GM21737 (cell line): ENCODE results near the gene MOB4.
"Not testable (repeated sequence)": the region's sequence is repeated elsewhere in the genome, so short reads cannot be mapped to it uniquely, and the experiment has no call there.

ENCODE experiments used
- ATAC-seq: cut with Tn5 transposase; IDR thresholded peaks from one replicate; pipeline ENCODE4 v1.9.1; 2021; ENCODE audit warnings: mild to moderate bottlenecking, moderate library complexity; ENCODE audit not compliant: unreplicated experiment

Gene MOB4

DNA sequence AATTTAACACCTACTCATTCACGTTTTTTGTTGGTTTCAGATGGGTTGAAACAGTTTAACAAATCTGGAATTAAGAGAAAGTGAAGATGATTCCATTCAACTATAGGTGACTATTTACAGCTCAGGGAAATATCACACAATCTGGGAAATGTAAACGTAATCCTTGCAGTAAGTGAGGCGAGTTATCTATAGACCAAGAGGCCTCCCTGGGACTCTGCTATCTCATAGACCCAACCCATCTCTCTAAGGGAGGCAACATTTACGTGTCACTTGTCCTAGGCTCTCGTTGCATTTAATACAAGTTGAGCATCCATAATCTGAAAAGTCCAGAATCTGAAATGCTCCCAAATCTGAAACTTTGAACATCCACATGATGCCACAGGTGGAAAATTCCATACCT, 2.0 kb upstream of the MOB4 start:
- ATAC-seq, result no peak

DNA sequence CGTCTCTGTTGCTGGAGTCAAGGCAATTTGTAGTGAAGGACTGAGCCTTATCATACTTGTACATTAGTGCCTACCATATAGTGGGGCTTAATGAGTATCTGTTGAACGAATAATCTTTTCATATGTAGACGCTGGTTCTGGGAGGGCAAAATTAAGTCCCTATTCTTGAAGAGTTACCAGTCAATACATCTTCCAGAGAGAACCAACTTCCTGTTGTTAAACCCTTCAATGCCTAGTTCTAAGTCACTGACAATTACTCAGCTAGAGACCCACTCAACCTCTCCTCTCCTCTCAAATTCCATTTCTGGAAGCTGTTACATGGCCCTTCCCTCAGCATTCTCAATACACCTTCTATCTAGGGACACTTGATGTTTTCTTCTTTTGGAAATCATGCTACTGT, 1.1 kb upstream of the MOB4 start:
- ATAC-seq, result no peak

DNA sequence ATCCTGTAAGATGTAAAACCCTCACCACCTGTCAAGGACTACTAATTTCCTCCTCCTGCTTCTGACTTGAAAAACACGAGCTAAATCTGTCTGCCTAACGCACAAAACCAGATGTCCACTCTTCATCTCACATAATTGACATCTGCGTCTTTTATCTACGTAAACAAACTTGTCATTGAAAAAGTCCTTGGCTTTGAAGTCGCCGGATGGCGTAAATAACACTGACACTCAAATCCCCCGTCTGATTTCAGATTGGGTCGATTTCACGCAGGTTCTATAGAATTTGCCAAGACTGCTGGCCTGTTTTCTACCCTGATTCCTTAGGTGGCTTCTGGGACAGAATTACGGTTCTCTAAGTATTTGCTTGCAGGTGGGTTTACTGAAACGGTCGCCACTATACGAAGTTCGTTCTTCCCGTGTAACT, 539 bp upstream of the MOB4 start:
- peak; percentile 6 for ATAC-seq

DNA sequence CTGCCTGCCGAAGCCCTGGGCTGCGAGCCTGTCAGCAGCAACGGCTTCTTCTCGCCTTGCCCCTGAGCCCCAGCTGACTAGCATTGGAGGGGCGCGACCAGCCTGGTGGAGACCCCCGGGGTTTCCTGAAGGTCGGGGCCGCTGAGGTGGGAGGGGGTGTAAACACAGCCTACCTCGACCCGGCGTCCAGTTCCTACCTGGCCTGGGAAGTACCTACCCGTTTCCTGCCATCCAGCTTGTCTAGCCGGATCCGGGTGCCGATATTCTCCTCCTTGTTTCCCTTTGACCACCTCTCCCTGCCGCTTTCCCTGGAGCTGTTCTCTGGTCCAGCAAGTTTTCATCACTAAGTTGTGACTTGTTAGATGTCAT, 511 bp downstream of the MOB4 start:
- no peak for ATAC-seq

DNA sequence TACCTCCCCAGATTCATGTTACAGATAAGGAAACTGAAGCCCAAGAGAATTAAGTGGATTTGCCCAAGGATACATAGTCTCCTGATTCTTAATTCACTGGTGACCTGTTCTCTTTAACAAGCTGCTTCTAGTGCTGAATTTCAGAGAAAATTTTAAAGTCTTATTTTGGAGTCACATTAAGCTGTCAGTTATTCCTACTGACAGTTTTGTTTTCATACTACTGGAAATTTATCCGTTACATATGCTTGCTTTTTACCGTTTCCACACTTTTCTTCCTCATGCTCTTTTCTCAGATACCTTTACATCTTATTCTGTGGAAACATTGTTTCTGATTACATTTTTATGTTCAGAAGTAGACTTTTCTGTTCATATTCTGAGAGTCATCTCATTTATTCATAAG, 1.3 kb downstream of the MOB4 start:
- ATAC-seq, result no peak

DNA sequence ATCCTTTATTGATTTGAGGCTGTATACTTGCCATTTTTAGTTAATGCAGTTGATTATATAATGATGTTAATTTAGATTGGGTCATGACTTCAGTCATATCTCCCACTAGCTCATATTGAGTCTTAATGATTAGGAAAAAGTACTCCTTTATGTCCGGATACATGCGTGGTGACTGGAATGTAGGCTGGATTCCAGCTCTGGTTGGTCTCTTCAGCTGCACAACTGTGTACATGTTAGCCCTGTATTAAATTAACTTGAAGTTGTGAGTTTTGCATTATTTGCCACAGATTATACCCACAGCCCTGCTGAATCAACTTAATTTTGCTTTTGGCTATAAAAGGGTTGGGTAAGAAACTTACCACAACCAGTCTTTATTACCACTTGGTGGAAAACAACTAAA, 22.5 kb downstream of the MOB4 start:
- no peak for ATAC-seq

DNA sequence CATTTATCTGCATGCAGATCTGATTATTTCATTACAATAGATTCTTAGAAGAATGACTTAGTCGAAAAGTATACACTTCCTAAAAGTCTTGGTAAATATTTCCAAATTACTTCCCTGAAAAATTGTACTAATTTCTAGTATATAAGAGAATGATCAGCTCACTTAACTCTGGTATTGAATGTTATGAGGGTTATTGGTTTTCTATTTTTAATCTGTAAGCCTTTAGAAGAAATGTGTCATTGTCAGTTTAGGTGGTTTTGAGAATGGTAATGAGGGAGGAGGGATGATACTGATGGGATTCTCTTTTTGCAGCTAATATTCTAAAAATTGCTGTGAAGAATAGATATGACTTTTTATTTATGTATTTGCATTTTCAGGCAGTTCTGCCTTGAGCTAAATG, 23.9 kb downstream of the MOB4 start:
- ATAC-seq, result no peak

DNA sequence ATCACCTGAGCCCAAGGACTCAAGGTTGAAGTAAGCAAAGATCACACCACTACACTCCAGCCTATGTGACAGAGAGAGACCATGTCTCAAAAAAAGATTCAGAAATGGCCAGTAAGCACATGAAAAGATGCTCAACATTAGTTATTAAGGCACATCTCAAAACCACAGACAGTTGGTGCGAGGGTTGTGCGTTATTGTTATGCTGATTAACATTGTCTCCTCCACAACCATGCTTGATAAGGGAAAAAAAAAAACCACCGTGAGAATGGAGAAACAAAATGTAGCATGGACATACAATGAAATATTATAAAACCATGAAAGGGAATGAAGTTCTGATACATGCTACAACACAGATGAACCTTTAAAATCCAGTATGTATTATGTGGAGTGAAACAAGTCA, 27.3 kb downstream of the MOB4 start:
- ATAC-seq, result no peak

DNA sequence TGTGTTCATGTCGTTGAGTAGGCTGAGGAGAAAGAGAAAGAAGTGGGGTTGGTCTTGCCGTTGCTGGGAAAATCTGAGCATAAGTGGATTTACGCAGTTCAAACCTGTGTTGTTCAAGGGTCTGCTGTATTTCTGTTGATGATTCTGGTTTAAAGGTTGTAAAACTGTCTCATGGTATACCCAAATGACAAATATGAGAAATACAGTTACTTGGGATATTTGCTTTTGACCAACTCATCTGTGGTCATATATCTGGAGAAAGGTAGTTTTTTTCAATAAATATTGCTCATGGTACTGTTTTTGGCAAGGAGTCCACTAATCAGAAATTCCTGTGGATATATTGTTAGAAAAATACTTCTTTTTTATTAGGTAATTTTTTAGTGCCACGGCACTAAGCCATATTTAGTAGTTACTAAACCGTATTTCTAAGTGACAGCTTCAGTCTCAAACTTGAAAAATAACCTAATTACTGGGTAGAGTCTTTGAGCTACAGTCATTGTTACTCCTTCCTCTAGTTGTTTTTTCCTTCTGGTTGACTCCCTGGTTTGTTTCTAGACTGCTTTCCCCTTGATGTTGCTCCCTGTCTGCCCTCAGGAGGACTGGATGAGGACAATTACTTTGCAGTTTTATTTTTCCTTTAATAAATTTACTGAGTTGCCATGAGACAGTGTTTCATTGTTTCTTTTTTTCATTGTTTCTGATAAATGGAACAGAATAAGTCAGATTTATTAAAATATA, 31.5 kb downstream of the MOB4 start:
- ATAC-seq, result no peak

DNA sequence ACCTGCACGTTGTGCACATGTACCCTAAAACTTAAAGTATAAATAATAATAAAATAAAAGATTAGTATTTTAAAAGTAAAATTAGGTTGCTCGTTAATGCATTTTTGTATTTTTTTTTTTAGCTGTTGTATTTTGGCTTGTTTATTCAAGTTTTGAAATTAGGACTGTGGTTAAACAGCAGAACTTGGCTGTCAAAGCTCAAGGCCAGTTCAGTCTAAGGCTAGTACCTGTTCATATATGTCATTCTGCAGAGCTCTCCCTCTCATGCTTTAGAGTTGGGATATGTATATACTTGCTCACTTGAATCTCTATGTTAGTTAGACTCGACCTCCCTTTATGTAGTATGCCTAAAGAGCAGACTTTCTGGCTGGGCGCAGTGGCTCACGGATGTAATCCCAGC, 32.7 kb downstream of the MOB4 start:
- no peak for ATAC-seq

DNA sequence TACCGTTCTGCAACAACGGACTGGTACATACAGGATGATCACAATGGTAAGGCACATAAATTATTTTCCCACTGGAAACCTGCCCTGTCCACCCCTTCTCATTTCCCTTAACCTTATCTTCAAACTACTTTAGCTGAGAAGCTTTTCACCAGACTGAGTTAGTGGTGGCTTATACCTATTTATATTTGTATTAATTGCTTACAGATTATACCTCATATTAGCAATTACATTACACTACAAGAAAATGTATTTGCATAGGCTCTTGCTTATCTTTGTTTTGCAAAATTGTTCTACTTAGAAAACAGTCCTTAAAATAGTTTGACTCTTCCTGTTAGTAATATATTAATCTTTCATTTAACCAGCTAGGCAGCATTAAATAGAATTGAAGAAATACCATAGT, 35.4 kb downstream of the MOB4 start:
- not testable (repeated sequence) for ATAC-seq

DNA sequence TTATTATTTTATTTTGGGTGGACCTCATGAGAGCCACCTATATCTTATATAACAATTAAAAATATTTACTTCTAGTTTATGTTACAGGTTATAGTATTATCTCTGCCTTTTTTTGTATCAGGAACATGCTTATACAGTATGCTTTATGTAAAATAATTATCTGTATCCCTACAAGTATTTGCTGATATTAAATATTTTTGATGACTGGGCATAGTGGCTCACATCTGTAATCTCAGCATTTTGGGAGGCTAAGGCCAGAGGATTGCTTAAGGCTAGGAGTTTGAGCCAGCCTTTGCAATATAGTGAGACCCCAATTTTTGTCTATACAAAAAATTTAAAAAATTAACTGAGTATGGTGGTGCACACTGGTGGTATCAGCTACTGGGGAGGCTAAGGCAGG, 39.6 kb downstream of the MOB4 start:
- ATAC-seq, result no peak

DNA sequence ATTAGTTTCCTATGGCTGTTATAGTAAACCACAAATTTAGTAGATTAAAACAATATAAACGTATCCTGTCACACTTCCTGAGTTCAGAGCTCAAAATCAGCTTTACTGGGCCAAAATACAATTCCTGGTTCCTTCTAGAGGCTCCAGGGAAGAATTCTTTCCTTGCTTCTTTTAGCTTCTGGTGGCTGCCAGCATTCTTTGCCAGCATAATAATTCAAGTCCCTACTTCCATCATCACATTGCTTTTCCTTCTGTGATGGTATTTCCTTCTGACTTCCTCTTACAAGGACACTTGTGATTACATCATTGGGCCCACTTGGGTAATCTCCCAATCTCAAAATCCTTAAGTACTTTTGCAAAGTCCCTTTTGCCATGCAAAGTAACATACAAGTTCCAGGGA, 40.6 kb downstream of the MOB4 start:
- no peak for ATAC-seq

DNA sequence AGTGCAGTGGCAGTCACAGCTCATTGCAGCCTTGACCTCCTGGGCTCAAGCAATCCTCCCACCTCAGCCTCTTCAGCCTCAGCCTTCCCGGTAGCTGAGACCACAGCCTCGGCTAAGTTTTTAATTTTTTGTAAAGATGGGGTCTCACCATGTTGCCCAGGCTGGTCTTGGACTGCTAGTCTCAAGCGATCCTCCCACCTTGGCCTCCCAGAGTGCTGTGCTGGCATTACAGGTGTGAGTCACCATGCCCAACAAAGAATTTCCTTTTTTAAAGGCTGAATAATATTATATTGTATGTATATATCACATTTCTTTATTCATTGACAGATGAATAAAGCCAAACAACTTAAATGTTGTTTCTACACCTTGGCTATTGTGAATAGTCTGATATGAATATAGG, 42.5 kb downstream of the MOB4 start:
- ATAC-seq, result no peak

DNA sequence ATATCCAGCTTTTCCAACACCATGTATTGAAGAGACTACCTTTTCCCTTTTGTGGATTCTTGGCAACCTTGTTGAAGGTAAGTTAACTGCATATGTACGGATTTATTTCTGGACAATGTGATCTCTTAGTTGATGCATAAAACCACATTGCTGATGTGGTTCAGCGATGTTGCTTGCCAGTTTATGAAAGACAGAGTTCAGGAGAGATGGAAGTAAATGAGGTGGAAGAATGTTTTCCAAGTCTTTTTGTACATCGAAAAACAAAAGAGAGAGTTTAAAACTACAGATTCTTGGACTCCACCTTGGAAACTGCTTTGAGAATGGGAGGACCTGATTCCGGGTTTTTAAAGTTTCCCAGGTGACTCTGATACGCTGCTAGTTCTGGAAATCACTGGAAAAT, 43.8 kb downstream of the MOB4 start:
- no peak for ATAC-seq

DNA sequence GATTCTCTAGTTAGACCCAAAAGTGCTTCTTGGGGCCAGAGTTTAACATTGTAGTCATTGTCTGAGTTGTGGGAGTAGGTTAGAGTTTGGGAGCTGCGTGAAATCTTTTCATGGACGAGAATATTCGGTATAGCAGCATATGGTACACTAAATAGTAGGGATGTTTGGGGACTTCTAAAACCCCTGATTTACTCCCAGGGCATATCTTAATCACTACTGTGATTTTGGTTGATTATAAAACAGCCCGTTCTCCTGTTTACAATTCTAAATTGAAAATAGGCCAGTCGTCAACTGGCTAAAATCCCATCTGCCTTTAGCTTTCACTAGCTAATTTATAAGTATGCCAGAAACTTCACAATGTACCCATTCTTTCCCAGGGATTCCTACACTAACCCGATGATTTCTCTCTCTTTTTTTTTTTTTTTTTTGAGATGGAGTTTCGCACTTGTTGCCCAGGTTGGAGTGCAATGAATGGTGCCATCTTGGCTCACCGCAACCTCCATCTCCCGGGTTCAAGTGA, 44.3 kb downstream of the MOB4 start:
- no peak for ATAC-seq

DNA sequence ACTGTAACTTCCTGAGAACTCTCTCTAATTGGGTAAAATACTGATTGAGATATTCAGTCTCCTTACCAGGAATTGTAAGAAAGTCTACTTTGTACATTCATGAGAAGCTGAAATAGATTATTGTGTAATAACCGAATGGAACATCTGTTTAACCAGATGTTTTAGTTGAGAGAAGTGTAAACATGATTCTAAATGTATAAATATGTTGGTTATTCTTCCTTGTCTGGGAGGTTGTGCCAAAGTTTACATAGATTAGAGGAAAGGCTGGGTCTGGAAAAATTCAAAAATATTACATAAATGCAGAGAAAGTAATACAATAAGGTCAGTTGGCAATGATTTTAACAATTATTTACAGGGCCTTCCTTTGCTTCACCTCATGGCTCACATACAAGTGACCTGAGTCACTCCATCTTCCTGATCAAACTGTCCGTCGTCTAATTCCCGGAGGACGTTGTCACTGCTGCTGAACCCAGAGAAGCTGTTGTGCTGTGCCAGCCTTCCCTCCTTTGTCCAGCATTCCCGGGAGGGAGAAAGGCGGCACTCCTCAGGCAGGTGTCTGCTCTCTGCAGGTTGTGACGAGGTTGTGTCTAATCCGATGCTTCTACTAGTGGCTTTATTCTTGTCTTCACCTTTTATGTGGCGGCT, 55.9 kb downstream of the MOB4 start:
- no peak for ATAC-seq

DNA sequence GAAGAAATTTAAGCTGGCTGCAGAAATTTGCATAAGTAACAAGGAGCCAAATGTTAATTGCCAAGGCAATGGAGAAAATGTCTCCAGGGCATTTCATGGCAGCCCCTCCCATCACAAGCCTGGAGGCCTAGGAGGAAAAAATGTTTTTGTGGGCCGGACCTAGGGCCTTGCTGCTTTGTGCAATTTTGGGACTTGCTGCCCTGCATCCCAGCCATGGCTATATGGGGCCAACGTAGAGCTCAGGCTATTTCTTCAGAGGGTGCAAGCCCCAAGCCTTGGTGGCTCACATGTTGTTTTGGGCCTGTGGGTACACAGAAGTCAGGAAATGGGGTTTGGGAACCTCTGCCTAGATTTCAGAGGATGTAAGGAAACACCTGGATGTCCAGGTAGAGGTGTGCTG, 57.7 kb downstream of the MOB4 start:
- ATAC-seq, result no peak

DNA sequence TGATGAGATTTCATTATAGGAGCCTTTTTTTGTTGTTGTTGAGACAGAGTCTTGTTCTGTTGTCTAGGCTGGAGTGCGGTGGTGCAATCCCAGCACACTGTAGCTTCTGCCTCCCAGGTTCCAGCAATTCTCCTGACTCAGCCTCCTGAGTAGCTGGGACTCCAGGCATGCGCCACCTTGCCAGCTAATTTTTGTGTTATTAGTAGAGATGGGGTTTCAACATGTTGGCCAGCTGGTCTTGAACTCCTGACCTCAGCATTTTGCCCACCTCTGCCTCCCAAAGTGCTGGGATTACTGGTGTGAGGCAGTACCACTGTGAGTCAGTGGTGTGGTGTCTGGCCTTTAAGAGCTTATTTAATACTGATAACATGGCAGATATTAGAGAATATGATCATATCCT, 60.1 kb downstream of the MOB4 start:
- no peak for ATAC-seq

DNA sequence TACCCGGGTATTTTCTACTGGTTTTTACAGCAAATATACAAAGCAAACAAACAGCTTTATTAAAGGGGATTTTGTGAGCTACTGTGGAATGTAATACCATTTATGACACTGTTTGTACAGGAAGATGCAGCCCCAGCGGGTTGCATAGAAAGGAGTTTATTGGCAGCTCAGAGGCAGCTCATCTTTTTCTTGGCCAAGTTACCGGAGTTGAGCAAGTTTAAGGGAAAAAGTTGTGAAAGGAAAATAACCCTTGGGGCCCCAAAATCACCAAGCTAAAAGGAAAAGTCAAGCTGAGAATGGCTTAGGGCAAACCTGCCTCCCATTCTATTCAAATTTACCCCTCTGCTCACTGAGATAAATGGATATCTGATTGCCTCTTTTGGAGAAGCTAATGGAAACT, 60.8 kb downstream of the MOB4 start:
- no peak for ATAC-seq

DNA sequence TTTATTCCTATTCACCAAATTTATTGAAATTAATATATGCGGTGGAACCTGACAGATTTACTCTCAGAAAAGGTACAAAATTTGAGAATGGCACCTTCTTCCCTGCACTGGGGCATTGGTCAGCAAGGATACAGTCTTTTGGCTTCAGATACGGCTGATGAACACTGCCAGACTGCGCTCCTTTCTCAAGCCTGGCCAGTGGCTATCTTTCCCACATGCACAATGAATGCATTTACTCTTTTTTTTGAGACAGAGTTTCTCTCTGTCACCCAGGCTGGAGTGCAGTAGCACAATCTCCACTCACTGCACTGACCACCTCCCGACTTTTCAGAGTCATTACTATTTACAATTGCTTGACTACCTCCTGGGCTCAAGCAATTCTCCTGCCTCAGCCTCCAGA, 61.6 kb downstream of the MOB4 start:
- ATAC-seq, result no peak

DNA sequence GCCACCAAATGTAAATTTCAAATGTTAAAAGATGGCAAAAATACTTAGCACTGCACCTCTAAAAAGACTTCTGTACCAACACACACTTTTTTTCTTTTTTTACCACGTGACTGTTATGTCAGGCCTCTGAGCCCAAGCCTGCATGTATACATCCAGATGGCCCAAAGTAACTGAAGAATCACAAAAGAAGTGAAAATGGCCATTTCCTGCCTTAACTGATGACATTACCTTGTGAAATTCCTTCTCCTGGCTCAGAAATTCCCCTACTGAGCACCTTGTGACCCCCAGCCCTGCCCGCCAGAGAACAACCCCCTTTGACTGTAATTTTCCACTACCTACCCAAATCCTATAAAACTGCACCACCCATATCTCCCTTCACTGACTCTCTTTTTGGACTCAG, 62.4 kb downstream of the MOB4 start:
- not testable (repeated sequence) for ATAC-seq

DNA sequence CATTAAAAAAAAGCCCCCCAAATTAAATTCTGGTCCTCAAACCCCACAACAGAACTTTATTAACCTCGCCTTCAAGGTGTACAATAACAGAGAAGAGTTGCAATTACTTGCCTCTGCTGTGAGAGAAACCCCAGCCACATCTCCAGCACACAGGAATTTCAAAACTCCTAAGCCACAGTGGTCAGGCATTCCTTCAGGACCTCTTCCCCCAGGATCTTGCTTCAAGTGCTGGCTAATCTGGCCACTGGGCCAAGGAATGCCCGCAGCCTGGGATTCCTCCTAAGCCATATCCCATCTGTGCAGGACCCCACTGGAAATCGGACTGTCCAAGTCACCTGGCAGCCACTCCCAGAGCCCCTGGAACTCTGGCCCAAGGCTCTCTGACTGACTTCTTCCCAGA, 64.3 kb downstream of the MOB4 start:
- not testable (repeated sequence) for ATAC-seq
